Ectodermal cell (in vitro differentiated cells): ENCODE results near the gene LMX1A.

ENCODE experiments used
- H3K27ac ChIP-seq: 2 replicates; pipeline ENCODE4 v1.7.0; 2013; ENCODE audit warnings: mild to moderate bottlenecking, low read depth, low read length; ENCODE audit not compliant: insufficient read depth, poor library complexity, severe bottlenecking
- H3K27me3 ChIP-seq: 2 replicates; pipeline ENCODE4 v1.7.0; 2013; ENCODE audit warnings: mild to moderate bottlenecking, low read length; ENCODE audit not compliant: insufficient read depth, control insufficient read depth, poor library complexity, severe bottlenecking
- H3K36me3 ChIP-seq: one replicate; pipeline ENCODE4 v1.7.0; 2013; ENCODE audit warnings: low read length; ENCODE audit not compliant: control insufficient read depth, insufficient read depth
- H3K4me1 ChIP-seq: one replicate; pipeline ENCODE4 v1.7.0; 2013; ENCODE audit warnings: low read length; ENCODE audit not compliant: control insufficient read depth, insufficient read depth
- H3K4me3 ChIP-seq: 2 replicates; pipeline ENCODE4 v1.7.0; 2013; ENCODE audit warnings: low read depth, low read length, control low read depth; ENCODE audit not compliant: insufficient read depth
- H3K9me3 ChIP-seq: 2 replicates; pipeline ENCODE4 v1.7.0; 2013; ENCODE audit warnings: mild to moderate bottlenecking, low read length, moderate library complexity; ENCODE audit not compliant: control insufficient read depth
- WGBS, 2 experiments: methylation state at CpG; one replicate each; pipeline ENCODE4 v1.1.7; 2013; ENCODE audit warnings: missing lambda C conversion rate in 2 of 2; 5-methylcytosine and 5-hydroxymethylcytosine counted together

The LMX1A gene

DNA sequence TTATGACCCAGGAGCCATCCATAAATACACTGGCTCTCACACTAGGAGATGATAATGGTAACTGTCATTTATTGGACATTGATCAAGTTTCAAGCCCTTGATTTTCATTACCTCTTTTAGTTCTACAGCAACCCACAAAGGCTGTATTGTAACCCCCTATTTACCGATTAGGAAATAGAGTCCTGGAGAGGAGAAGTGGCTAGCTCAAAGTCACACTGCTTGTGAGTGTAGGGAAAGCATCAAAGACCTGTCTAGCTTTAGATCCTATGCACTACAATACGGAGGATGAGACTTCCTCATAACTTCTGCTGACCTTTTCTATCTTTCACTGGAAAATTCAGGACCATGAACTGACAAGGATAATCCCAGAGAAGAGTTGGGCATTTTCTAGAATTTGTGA lies 115.2 kb downstream of the LMX1A start:
- no peak overlapping the region for H3K4me3 ChIP-seq
- H3K27ac ChIP-seq, result no peak overlapping the region
- peaks cover 18% of the 10 kb centered on the region for H3K27me3 ChIP-seq
- H3K4me1 ChIP-seq, result peaks cover 8% of the 10 kb centered on the region
- no peaks in the 10 kb centered on the region for H3K9me3 ChIP-seq
- WGBS, 2 experiments, result 92 to 97% methylated on average over 2 of the region's 2 CpGs
- H3K36me3 ChIP-seq, result peaks cover 2% of the 10 kb centered on the region

DNA sequence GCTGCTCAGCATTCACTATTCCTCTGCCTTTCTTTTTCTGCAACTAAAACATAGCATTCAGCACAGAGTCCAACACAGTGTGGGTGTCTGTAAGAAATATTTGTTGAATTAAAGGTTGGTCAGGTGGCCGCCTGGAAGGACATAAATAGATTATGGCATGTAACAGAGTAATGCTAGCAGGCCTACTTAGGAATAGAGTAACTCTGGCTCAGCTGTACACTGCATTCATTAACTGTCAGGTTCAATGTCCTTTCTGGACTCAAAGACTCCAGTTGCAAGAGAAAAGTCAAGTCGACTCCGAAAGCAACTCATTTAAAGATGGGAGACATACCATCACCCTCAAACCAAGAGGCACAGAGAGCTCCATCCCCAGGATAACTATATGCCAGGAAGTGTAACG lies 116.0 kb downstream of the LMX1A start:
- Histone ChIP-seq H3K4me3 (no peak overlapping the region), H3K36me3 (peaks cover 2% of the 10 kb centered on the region), H3K4me1 (peaks cover 9% of the 10 kb centered on the region), H3K27ac (no peak overlapping the region), H3K27me3 (peaks cover 20% of the 10 kb centered on the region), H3K9me3 (no peaks in the 10 kb centered on the region)
- 55 to 61% methylated on average over 2 to 4 of the region's 4 CpGs for WGBS, 2 experiments

DNA sequence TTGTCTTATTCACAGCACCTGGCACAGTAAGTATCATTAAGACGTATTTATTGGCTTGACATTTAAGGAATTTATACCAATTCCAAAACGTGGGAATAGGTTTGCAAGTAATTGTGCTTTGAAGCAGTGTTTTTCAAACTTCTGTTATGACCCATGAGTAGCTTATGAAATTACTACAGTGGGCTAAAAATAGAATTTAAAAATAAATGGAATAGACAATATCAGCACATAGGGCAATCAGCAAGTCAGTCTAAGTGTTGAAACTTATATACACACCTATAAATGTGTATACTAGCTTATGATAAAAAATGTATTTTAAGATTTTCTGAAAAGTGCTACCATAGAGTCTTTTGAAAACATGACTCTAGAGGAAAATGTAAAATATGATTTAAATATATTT lies 116.6 kb downstream of the LMX1A start:
- Histone ChIP-seq H3K36me3 (peaks cover 2% of the 10 kb centered on the region), H3K4me3 (no peak overlapping the region), H3K9me3 (no peaks in the 10 kb centered on the region), H3K27ac (no peak overlapping the region), H3K4me1 (peaks cover 14% of the 10 kb centered on the region), H3K27me3 (peaks cover 26% of the 10 kb centered on the region)
- 76 to 95% methylated on average over 2 of the region's 2 CpGs for WGBS, 2 experiments

DNA sequence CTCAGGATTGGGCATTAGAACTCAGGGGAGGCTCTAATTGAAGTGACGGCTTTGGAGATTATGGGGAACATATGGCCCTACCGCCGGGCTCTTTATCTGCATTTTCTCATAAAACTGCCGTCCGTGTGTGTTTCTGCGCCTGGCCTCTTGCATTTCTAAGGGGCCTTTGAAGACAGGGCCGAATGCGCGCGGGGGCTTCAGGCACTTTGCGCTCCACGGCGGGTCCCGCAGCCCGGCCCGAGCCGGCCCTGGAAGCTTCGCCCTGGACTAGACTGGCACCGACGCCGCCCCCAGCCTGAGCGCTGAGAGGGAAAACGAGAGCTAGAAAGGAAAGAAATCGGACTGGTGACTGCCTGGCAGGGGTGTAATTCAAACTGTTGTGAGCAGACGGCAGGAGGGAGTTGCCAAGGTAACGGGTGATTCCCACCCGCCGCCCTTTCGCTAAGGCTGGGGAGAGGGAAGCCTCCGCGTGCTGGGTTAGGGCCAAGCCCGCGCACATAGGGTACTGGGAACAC lies 120.7 kb downstream of the LMX1A start:
- Histone ChIP-seq H3K36me3 (peaks cover 2% of the 10 kb centered on the region), H3K27ac (peak overlapping the region; percentile 98), H3K4me1 (peaks cover 26% of the 10 kb centered on the region), H3K27me3 (peaks cover 53% of the 10 kb centered on the region), H3K9me3 (no peaks in the 10 kb centered on the region), H3K4me3 (peak overlapping the region; percentile 44)
- 0 to 1% methylated on average over 33 of the region's 33 CpGs for WGBS, 2 experiments

DNA sequence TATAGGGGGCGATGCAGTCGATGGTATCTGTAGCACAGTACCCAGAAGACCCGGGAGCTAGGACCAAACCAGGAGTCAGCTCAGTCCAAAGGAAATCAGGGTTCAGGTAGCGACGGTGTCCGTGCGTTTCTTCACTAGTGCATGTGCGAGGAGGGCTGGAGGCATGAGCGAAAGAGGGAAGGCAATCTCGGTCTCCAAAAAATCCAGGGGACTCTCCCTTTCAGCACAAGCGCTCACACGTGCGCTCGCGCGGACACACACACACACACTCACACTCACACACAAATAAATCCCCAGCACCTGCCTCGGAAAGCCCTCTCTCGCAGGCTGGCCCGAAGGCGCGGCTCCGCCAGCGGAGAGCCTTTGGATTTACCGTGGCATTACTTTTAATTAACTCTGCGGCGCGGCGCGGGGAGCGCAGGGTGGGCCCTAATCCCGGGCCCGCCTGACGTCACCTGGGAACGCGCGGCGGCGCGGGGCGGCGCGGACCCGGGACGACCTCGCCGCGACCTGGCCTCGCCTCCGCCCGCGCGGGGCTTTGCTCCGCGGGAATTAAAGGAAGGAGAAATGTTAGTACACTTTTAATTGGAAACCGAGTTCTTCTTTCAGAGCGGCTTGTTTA lies 121.2 kb downstream of the LMX1A start:
- Histone ChIP-seq H3K4me3 (peak overlapping the region; percentile 44), H3K4me1 (peaks cover 29% of the 10 kb centered on the region), H3K36me3 (peaks cover 2% of the 10 kb centered on the region), H3K27ac (peak overlapping the region; percentile 98), H3K27me3 (peaks cover 53% of the 10 kb centered on the region), H3K9me3 (no peaks in the 10 kb centered on the region)
- WGBS, 2 experiments, result 1% methylated on average over 56 of the region's 56 CpGs

DNA sequence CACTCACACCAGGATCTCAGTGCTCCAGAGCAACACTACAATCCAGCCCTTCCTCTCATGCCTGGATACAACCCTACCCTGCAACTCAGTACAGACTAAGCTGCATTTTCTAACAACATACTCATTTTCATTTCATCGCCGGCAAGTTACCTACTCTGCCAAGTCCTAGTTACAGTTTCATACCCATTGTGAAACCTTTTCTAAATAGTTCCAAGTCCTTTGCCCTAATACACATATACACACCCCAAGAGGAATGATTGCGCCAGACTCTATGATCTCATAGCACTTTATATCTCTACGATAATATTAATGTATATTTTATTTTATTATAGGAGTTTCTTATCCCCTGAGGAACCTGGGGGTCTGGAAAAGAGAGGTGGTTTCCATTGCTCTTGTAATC lies 122.4 kb downstream of the LMX1A start:
- peaks cover 53% of the 10 kb centered on the region for H3K27me3 ChIP-seq

DNA sequence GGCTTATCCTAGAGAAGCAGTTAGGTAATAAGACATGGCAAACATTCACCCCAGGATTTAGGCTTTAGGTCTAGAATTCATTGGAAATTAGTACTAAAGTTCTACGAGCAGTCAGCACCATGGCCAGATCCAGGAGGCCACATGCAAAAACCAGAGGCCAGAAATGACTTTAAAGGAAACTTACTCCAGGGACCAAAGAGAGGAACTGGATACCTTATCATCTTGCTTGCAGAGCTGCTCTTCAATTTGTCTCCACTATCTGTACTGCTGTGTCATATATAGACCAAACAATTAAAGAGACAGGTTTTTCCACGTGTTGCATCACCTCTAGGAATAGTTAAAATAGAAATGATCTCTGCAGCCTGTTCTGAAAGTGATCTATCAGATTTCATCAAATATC lies 127.8 kb downstream of the LMX1A start:
- Histone ChIP-seq H3K9me3 (no peaks in the 10 kb centered on the region), H3K4me3 (no peak overlapping the region), H3K27me3 (peaks cover 15% of the 10 kb centered on the region), H3K27ac (no peak overlapping the region), H3K4me1 (peaks cover 6% of the 10 kb centered on the region), H3K36me3 (no peaks in the 10 kb centered on the region)
- WGBS, 2 experiments, result 39 to 43% methylated on average over 2 of the region's 2 CpGs

More for the DNA sequence above, 122.4 kb downstream of the LMX1A start:
- WGBS, 2 experiments, result 94 to 96% methylated on average over 2 to 3 of the region's 4 CpGs
- Histone ChIP-seq H3K4me3 (no peak overlapping the region), H3K4me1 (peaks cover 29% of the 10 kb centered on the region), H3K36me3 (peaks cover 2% of the 10 kb centered on the region), H3K9me3 (no peaks in the 10 kb centered on the region), H3K27ac (no peak overlapping the region)

DNA sequence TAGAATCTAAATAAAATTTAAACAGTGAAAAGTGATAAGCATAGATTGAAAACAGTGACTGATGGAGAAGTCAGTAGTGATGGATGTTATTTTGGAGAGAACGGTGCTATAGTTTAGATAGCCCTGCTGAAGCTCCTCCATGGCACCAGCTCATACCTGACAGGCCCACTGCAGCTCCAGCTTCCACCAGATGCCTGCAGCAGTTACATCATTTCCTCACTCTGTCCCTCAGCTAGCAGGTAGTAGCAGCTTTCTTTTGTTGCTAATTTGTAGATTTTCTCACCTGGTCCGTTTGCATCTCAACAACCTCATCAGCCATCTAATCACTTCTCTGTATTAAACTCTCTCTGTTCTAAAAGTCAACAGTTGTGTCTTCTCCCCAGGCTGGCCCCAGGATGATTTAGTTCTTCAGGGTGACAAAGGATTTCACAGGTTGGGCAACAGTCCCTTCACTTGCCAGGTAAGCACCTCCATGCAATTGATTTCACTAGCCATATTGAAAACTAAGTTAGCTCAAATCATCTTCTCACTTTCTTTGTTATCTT lies 128.3 kb downstream of the LMX1A start:
- peaks cover 3% of the 10 kb centered on the region for H3K4me1 ChIP-seq
- H3K36me3 ChIP-seq, result no peaks in the 10 kb centered on the region
- peaks cover 10% of the 10 kb centered on the region for H3K27me3 ChIP-seq
- no peak overlapping the region for H3K4me3 ChIP-seq
- H3K27ac ChIP-seq, result no peak overlapping the region
- H3K9me3 ChIP-seq, result no peaks in the 10 kb centered on the region
- WGBS, 2 experiments, result 72 to 77% methylated on average over 2 of the region's 2 CpGs

DNA sequence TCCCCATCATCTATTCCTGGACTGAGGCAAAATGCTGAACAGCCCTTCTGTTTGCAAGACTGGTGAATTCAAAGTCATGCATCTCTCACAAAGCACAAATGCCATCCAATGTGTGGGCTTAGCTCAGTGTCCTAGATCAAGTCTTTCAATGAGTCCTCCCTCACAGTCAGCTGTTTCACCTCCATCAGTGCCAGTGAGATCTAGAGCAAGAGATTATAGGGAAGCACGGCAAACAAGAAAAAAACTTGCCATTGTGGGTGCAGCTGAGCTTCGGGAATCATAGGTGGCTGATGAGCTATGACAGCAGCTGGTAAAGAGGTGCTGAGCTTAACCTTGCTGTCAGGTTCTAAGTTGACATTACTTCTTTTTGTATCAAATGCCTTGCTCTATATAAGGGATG lies 130.2 kb downstream of the LMX1A start:
- Histone ChIP-seq H3K27ac (no peak overlapping the region), H3K4me1 (peaks cover 13% of the 10 kb centered on the region), H3K9me3 (no peaks in the 10 kb centered on the region), H3K4me3 (no peak overlapping the region), H3K27me3 (no peaks in the 10 kb centered on the region), H3K36me3 (no peaks in the 10 kb centered on the region)
- 95 to 97% methylated on average over 2 of the region's 2 CpGs for WGBS, 2 experiments

DNA sequence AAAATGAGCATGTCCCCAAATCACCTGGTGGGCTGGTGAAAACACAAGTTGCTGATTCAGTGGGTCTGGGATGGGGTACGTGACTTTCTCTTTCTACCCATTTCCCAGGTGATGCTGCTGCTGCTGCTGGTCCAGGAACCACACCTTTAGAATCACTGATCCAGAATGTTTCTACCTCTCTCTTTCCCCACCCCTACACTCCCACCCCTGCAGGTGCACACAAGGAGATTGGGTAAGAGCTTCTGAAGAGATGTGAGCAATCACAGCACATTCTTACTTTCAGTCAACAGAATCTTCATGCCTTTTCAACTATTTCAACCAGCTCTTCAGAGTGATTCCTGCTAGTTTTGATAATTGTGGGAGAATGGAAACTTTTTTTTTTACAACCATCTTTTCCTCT lies 130.9 kb downstream of the LMX1A start:
- Histone ChIP-seq H3K27me3 (no peaks in the 10 kb centered on the region), H3K36me3 (no peaks in the 10 kb centered on the region), H3K27ac (no peak overlapping the region), H3K4me3 (no peak overlapping the region), H3K9me3 (no peaks in the 10 kb centered on the region), H3K4me1 (peaks cover 16% of the 10 kb centered on the region)
- 94 to 100% methylated on average over 1 of the region's 1 CpG for WGBS, 2 experiments
